ENCODE data around the gene PEX11B.

PEX11B gene

DNA sequence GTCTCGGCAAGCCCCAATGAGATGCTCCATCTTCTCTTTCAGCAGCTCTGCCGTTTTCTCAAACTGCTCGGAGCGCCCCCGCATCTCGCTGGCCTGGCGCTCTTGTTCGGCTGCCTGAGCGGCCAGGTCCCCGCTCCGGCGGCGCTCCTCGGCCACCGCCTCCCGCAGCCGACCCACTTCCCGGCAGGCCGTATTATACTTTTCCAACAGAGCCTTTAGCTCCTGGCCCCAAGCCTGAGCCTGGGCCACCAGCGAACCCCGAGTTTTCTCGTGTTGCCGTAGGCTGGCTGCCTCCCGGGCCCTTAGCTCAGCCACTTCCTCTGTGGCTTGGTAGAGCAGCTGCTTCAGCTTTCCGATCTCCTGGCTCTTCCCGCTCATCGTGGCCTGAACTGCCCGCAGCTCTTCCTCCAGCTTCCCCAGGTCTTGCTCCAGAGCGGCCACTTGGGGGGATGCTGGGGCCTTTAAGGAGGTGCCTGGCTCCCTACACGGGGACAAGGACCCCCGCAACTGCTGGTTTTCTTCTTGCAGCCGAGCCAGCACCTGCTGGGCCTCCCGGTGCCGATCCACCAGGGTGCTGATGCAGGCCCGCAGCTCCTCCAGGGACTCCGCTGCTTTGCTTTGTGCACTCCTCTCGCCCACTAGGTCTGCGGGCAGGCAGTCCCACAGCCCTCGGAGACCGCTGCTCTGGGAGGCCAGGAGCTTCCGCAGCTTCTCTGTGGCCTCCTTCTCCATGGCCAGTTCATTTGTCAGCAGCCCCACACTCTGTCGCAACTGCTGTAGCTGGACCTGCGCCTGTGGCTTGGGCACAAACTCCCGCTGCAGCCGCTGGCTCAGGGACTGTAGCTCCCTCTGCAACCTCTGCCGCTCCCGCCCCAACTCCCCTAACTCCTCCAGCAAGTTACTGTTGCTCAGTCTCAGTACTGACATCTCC is 46.3 kb downstream of the PEX11B start:
- peak; percentile 13 to 27 for DNase-seq (ENCODE audit: low read depth in 2 of 2)

GRCh38 chr1:145868232-145868631 is 50.3 kb downstream of the PEX11B start:
- no peak for DNase-seq (ENCODE audit: low read depth in 2 of 2)

GRCh38 chr1:145863282-145864018 is 55.1 kb downstream of the PEX11B start:
- DNase-seq (ENCODE audit: low read depth in 2 of 2) = no peak

Data from stimulated activated CD8-positive, alpha-beta memory T cell treated with anti-CD3 and anti-CD28 coated beads, Interleukin-15, amount 100 ng/mL, for 48 hours (primary cell).